Spleen (tissue), 11 donors: ENCODE measurements around the gene PIK3R4. TPM values are rescaled to one million over a fixed set of nuclear protein-coding genes. Genes with fewer than 3 reads are reported as not detected.

Experiments
- DNase-seq: peaks from one replicate; pipeline ENCODE4 v3.0.0-alpha.2; 2020
- H3K27ac ChIP-seq, 8 donors: fragments of 200-600 bp; sonication (generic) in 7 of 8; 1 replicate in 4 of 8; 2 replicates in 4 of 8; pipeline versions ENCODE4 v1.5.0 to v1.8.0; 2016 to 2021; ENCODE audit warnings: inconsistent platforms in 4 of 8, mild to moderate bottlenecking in 4 of 8, moderate library complexity in 1 of 8
- H3K27me3 ChIP-seq, 7 donors: fragments of 200-600 bp; sonication (generic) in 6 of 7; replicated peaks in 1 of 7; 1 replicate in 4 of 7; 2 replicates in 3 of 7; pipeline versions ENCODE4 v1.5.0 to v1.8.0; 2016 to 2021; ENCODE audit warnings: inconsistent platforms in 3 of 7, mild to moderate bottlenecking in 1 of 7
- H3K36me3 ChIP-seq, 6 donors: fragments of 200-600 bp; sonication (generic) in 5 of 6; 1 replicate in 4 of 6; 2 replicates in 2 of 6; pipeline versions ENCODE4 v1.5.0 to v1.8.0; 2016 to 2021; ENCODE audit warnings: inconsistent platforms in 2 of 6
- H3K4me1 ChIP-seq, 6 donors: fragments of 200-600 bp; sonication (generic) in 5 of 6; 1 replicate in 3 of 6; 2 replicates in 3 of 6; pipeline versions ENCODE4 v1.5.0 to v1.8.0; 2016 to 2021; ENCODE audit warnings: inconsistent platforms in 3 of 6
- H3K4me3 ChIP-seq, 8 donors: fragments of 200-600 bp; sonication (generic) in 7 of 8; 1 replicate in 4 of 8; 2 replicates in 4 of 8; pipeline versions ENCODE4 v1.5.0 to v1.8.0; 2016 to 2021; ENCODE audit warnings: inconsistent platforms in 4 of 8, mild to moderate bottlenecking in 4 of 8, moderate library complexity in 2 of 8
- H3K9me3 ChIP-seq, 8 donors: fragments of 200-600 bp; sonication (generic) in 7 of 8; 1 replicate in 4 of 8; 2 replicates in 4 of 8; pipeline versions ENCODE4 v1.5.0 to v1.8.0; 2016 to 2021; ENCODE audit warnings: inconsistent platforms in 4 of 8
- CTCF ChIP-seq, 11 experiments: fragments of 200-600 bp in 7 of 11; fragments of 450-650 bp in 4 of 11; sonication (generic) in 4 of 11; IDR thresholded peaks in 8 of 11; conservative IDR thresholded peaks in 3 of 11; 1 replicate in 7 of 11; 2 replicates in 4 of 11; pipeline versions ENCODE4 v1.4.0 to v1.8.0; 2016 to 2021; ENCODE audit warnings: antibody characterized with exemption in 11 of 11, inconsistent platforms in 4 of 11, mild to moderate bottlenecking in 1 of 11
- POLR2A ChIP-seq, 3 donors: fragments of 450-650 bp; IDR thresholded peaks; one replicate each; pipeline ENCODE4 v1.5.1; 2017; ENCODE audit warnings: antibody characterized with exemption in 3 of 3, mild to moderate bottlenecking in 1 of 3
- POLR2AphosphoS5 ChIP-seq, 3 donors: sonication (generic); formaldehyde crosslinking; IDR thresholded peaks; one replicate each; pipeline ENCODE4 v1.5.1; 2017; ENCODE audit warnings: antibody characterized with exemption in 3 of 3
- WGBS, 5 donors: extraction: QIAGEN DNeasy Blood & Tissue Kit in 3 of 5; methylation state at CpG; one replicate each; pipeline versions ENCODE4 v1.1.5 to v1.1.7; 2013 to 2018; 5-methylcytosine and 5-hydroxymethylcytosine counted together
- intact Hi-C: fragments of 100-400 bp; cut with DNase I; formaldehyde crosslinking; loops from one replicate; pipeline ENCODE4 v1.15.0; 2023; ENCODE audit warnings: low total_unique reads
- polyA plus RNA-seq, 3 donors: library from polyadenylated mRNA; stranded (reverse); fragments of 200-250 nt; gene quantifications; one replicate each; pipeline ENCODE4 v1.2.1, GENCODE V29; 2013
- total RNA-seq, 7 donors: library from RNA; depleted of rRNA in 3 of 7; stranded (reverse); fragments of >200 nt in 3 of 7; fragmentation: NEBNext Ultra II Directional in 4 of 7; extraction: Animal tissue kit (Norgen Biotek cat#: 25700) in 4 of 7; gene quantifications; one replicate each; pipeline versions ENCODE4 v1.1.0 to v1.2.1, GENCODE V29; 2016 to 2021
- donor health status: healthy with polysubstance abuse.
- donor health status: DM: no; HTN: no; CAD: no; lungs with moderate emphysema.
- donor health status: DM: no; HTN: no; CAD: no.
- donor health status: Bipolar disorder and iron deficiency.
- donor health status: healthy.
- donor health status: DM: no; HTN: no; CAD: no.
- donor health status: DM: yes; HTN: yes; CAD: no.

Gene PIK3R4
- total and polyA plus RNA-seq, 10 donors, result 21.6 to 44.2 (median 30.1) TPM

- no peaks in the 10 kb centered on the region for H3K36me3 ChIP-seq
- intact Hi-C loops, result no loop called here
- TF ChIP-seq POLR2A (IDR thresholded peaks at IDR 0.05), result no peak
- no peak for TF ChIP-seq CTCF (IDR thresholded peaks at IDR 0.05 in 8 of 11, conservative IDR thresholded peaks at IDR 0.05 in 3 of 11)
- no peak for TF ChIP-seq POLR2AphosphoS5 (IDR thresholded peaks at IDR 0.05)
- no peak for DNase-seq
- no peak overlapping the region for H3K27ac ChIP-seq
- no peak overlapping the region for H3K4me3 ChIP-seq
- H3K9me3 ChIP-seq, result no peaks in the 10 kb centered on the region
- peaks cover 0 to 11% (median 0%) of the 10 kb centered on the region in 7 donors for H3K27me3 ChIP-seq
- WGBS, 5 donors, result 72 to 100% (median 93%) methylated on average over 2 of the region's 2 CpGs
- no peaks in the 10 kb centered on the region for H3K4me1 ChIP-seq
These were observed 106.6 kb downstream of the PIK3R4 start for GRCh38 chr3:130640027-130640426.

GRCh38 chr3:130636480-130637234 lies 110.0 kb downstream of the PIK3R4 start:
- no peak overlapping the region for H3K27ac ChIP-seq
- TF ChIP-seq POLR2AphosphoS5 (IDR thresholded peaks at IDR 0.05) (no peak), POLR2A (IDR thresholded peaks at IDR 0.05) (no peak)
- intact Hi-C loops, result no loop called here
- H3K27me3 ChIP-seq, result peaks cover 0 to 11% (median 0%) of the 10 kb centered on the region in 7 donors
- H3K4me3 ChIP-seq, result no peak overlapping the region
- 67 to 82% (median 74%) methylated on average over 1 of the region's 1 CpG for WGBS, 5 donors
- H3K36me3 ChIP-seq, result no peaks in the 10 kb centered on the region
- no peak for DNase-seq
- H3K9me3 ChIP-seq, result no peaks in the 10 kb centered on the region
- H3K4me1 ChIP-seq, result no peaks in the 10 kb centered on the region

- Histone ChIP-seq H3K4me3 (no peak overlapping the region), H3K27ac (no peak overlapping the region), H3K4me1 (no peaks in the 10 kb centered on the region), H3K27me3 (peaks cover 0 to 11% (median 0%) of the 10 kb centered on the region in 7 donors), H3K9me3 (no peaks in the 10 kb centered on the region), H3K36me3 (no peaks in the 10 kb centered on the region)
- TF ChIP-seq POLR2AphosphoS5 (IDR thresholded peaks at IDR 0.05) (no peak), CTCF (IDR thresholded peaks at IDR 0.05 in 8 of 11, conservative IDR thresholded peaks at IDR 0.05 in 3 of 11) (no peak), POLR2A (IDR thresholded peaks at IDR 0.05) (no peak)
- no peak for DNase-seq
- intact Hi-C loops, result no loop called here
These were observed 110.7 kb downstream of the PIK3R4 start for GRCh38 chr3:130635978-130636377.

GRCh38 chr3:130635285-130635684 lies 111.3 kb downstream of the PIK3R4 start:
- H3K4me3 ChIP-seq, result no peak overlapping the region
- DNase-seq, result no peak
- no peaks in the 10 kb centered on the region for H3K9me3 ChIP-seq
- WGBS, 5 donors, result 77 to 95% (median 88%) methylated on average over 2 of the region's 2 CpGs
- H3K27ac ChIP-seq, result no peak overlapping the region
- H3K36me3 ChIP-seq, result no peaks in the 10 kb centered on the region
- H3K4me1 ChIP-seq, result no peaks in the 10 kb centered on the region
- peaks cover 0 to 11% (median 0%) of the 10 kb centered on the region in 7 donors for H3K27me3 ChIP-seq
- no peak for TF ChIP-seq POLR2A (IDR thresholded peaks at IDR 0.05)
- TF ChIP-seq CTCF (IDR thresholded peaks at IDR 0.05 in 8 of 11, conservative IDR thresholded peaks at IDR 0.05 in 3 of 11), result no peak
- no peak for TF ChIP-seq POLR2AphosphoS5 (IDR thresholded peaks at IDR 0.05)
- intact Hi-C loops, result no loop called here

Other genes with a start within 250 kb of the PIK3R4 start
- 1 to 10 TPM in 4 of 7 donors, under 1 TPM in 3; 0.26 to 6.5 (median 1.9) TPM for gene COL6A6, start 229.7 kb downstream of the PIK3R4 start, total RNA-seq
- gene COL6A6, start 229.7 kb downstream of the PIK3R4 start, polyA plus RNA-seq, result under 1 TPM in 2 of 3 donors, not detected in 1; 0.24 to 0.26 TPM
- gene ATP2C1, start 147.3 kb upstream of the PIK3R4 start, total RNA-seq, result 10 to 100 TPM; 42.2 to 59.7 (median 51.7) TPM
- gene ATP2C1, start 147.3 kb upstream of the PIK3R4 start, polyA plus RNA-seq, result 10 to 100 TPM; 11.9 to 16.3 (median 13.1) TPM